ENCODE measurements around the gene PKIB. TPM values are rescaled to one million over a fixed set of nuclear protein-coding genes. Genes with fewer than 3 reads are reported as not detected.
"Not testable (repeated sequence)": the region's sequence is repeated elsewhere in the genome, so short reads cannot be mapped to it uniquely, and the experiment has no call there.

Gene PKIB
- polyA plus RNA-seq, 1 donor: 1.3 TPM

- no peak for DNase-seq
Measured at GRCh38 chr6:122620902-122621301, 10.7 kb downstream of the PKIB start.

GRCh38 chr6:122621638-122622037, 11.4 kb downstream of the PKIB start:
- no peak for DNase-seq

GRCh38 chr6:122622479-122622878, 12.3 kb downstream of the PKIB start:
- DNase-seq: no peak

GRCh38 chr6:122623279-122623678, 13.1 kb downstream of the PKIB start:
- DNase-seq: no peak

GRCh38 chr6:122624853-122625252, 14.6 kb downstream of the PKIB start:
- DNase-seq: no peak

GRCh38 chr6:122628714-122629113, 18.5 kb downstream of the PKIB start:
- DNase-seq: no peak

GRCh38 chr6:122631571-122632249, 21.5 kb downstream of the PKIB start:
- DNase-seq: no peak

GRCh38 chr6:122640366-122640765, 30.2 kb downstream of the PKIB start:
- no peak for DNase-seq

- no peak for DNase-seq
Measured at GRCh38 chr6:122641819-122642218, 31.6 kb downstream of the PKIB start.

- not testable (repeated sequence) for DNase-seq
Measured at GRCh38 chr6:122642604-122643003, 32.4 kb downstream of the PKIB start.

GRCh38 chr6:122645256-122645655, 35.1 kb downstream of the PKIB start:
- no peak for DNase-seq

- DNase-seq: no peak
Measured at GRCh38 chr6:122647765-122648164, 37.6 kb downstream of the PKIB start.

- no peak for DNase-seq
Measured at GRCh38 chr6:122648726-122649125, 38.5 kb downstream of the PKIB start.

GRCh38 chr6:122649701-122650100, 39.5 kb downstream of the PKIB start:
- no peak for DNase-seq

- DNase-seq: no peak
Measured at GRCh38 chr6:122650403-122650802, 40.2 kb downstream of the PKIB start.

GRCh38 chr6:122651031-122651430, 40.8 kb downstream of the PKIB start:
- DNase-seq: no peak

- no peak for DNase-seq
Measured at GRCh38 chr6:122651604-122652003, 41.4 kb downstream of the PKIB start.

GRCh38 chr6:122652431-122652830, 42.2 kb downstream of the PKIB start:
- no peak for DNase-seq

GRCh38 chr6:122653094-122653493, 42.9 kb downstream of the PKIB start:
- no peak for DNase-seq

GRCh38 chr6:122654012-122654411, 43.8 kb downstream of the PKIB start:
- DNase-seq: no peak

- no peak for DNase-seq
Measured at GRCh38 chr6:122657601-122658000, 47.4 kb downstream of the PKIB start.

GRCh38 chr6:122660296-122660695, 50.1 kb downstream of the PKIB start:
- DNase-seq: no peak

GRCh38 chr6:122663981-122664380, 53.8 kb downstream of the PKIB start:
- DNase-seq: no peak

- no peak for DNase-seq
Measured at GRCh38 chr6:122665929-122666328, 55.7 kb downstream of the PKIB start.

- DNase-seq: no peak
Measured at GRCh38 chr6:122666418-122666817, 56.2 kb downstream of the PKIB start.

Data from left kidney (tissue), 2 donors.